Erythroblast (primary cell): ENCODE data around the gene RARA.

Experiments used
- GATA1 ChIP-seq: IDR thresholded peaks from 2 replicates; pipeline ENCODE4 v1.6.1; 2011; ENCODE audit warnings: low read depth, mild to moderate bottlenecking, control low read depth, low read length, moderate library complexity
- POLR2A ChIP-seq: IDR thresholded peaks from 2 replicates; pipeline ENCODE4 v1.6.1; 2011; ENCODE audit warnings: mild to moderate bottlenecking, low read length

- no peak for TF ChIP-seq POLR2A
- TF ChIP-seq GATA1: no peak
Observed at GRCh38 chr17:40361925-40362695, 53.1 kb downstream of the RARA start.
